Retinal pigment epithelial cell (primary cell): ENCODE measurements around the gene ITIH3.
"Not testable (repeated sequence)": the region's sequence is repeated elsewhere in the genome, so short reads cannot be mapped to it uniquely, and the experiment has no call there.

Experiments used
- DNase-seq: peaks from one replicate; pipeline ENCODE4 v3.0.0-alpha.2; 2010; ENCODE audit warnings: low read depth
- H3K4me3 ChIP-seq: 2 replicates; pipeline ENCODE4 v1.5.1; 2011; ENCODE audit warnings: mild to moderate bottlenecking, low read length, control low read depth, moderate library complexity
- CTCF ChIP-seq: conservative IDR thresholded peaks from 2 replicates; pipeline ENCODE4 v1.5.1; 2011; ENCODE audit warnings: low read depth, low read length, control low read depth, inconsistent platforms

The ITIH3 gene

DNA sequence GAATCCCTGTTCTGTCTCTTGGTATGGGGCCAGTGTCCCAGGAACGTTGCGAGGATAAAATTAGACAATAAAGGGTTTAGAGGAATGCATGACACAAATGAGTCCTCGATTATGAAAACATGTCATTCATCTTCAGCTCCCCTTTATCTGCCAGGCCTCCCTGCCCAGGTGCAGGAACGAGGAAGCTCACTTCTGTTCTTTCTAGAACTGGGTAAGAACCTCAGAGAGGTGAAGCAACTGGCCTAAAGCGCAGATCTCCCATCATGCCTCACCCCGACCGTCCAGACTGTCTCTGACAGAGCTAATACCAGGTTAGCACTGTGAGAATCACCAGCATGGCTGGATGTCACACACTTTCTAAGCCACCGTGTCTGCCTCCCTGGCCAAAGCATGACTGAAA lies 18.7 kb upstream of the ITIH3 start:
- TF ChIP-seq CTCF = no peak
- H3K4me3 ChIP-seq = no peak overlapping the region
- no peak for DNase-seq

DNA sequence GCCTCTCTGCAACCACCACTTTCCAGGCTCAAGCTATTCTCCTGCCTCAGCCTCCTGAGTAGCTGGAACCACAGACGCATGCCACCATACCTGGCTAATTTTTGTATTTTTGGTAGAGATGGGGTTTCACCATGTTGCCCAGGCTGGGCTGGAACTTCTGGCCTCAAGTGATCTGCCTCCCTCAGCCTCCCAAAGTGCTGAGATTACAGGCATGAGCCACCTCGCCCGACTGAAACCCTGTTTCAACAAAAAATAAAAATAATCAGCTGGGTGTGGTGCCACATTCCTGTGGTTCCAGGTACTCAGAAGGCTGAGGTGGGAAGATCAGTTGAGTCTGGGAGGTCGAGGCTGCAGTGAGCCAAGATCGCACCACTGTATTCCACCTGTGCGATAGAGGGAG lies 18.1 kb upstream of the ITIH3 start:
- not testable (repeated sequence) for DNase-seq

DNA sequence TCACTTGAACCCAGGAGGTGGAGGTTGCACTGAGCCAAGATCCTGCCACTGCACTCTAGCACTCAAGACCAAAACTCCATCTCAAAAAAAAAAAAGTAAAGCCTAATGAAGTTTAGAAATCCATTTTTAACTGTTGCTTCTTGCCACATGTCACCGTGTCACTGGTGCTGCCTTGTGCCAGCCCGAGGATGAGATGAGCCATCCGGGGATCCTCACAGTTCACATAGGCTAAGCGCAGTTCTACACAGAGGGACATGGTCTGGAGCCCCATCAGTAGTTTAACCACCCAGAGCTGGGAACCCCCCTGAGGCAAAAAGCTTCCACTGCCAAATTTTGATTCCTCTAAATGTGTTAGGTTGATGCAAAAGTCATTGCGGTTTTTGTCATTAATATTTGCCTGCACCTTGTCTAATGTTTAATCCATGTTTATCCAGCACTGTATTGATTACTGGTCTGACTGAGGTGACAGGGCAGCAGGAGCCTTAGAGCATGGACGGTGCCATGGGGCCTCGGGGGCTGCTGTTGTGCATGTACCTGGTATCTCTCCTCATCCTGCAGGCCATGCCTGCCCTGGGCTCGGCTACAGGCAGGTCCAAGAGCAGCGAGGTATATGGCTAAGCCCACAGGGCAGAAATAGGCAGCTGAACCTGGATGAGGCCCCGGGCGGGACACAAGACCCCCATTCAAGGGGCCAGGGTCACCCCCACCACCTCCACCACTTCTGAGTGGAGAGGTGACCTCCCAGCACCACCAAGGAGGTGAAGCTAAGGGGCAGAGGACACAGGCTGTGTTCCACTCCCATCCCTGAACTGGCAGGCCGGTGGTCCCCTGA lies 17.3 kb upstream of the ITIH3 start, which contains the start of gene ITIH1:
Gene ITIH1, plus strand, starts transcription at position 473 of the 832 bp plus-strand sequence. Its CDS starts 17 bp downstream, at position 490.
- TF ChIP-seq CTCF = no peak
- H3K4me3 ChIP-seq = no peak within 1 kb of the TSS
- DNase-seq = no peak

More for the DNA sequence above, 18.1 kb upstream of the ITIH3 start:
- H3K4me3 ChIP-seq = not testable (repeated sequence)

GRCh38 chr3:52777959-52778805 lies 16.4 kb upstream of the ITIH3 start:
- TF ChIP-seq CTCF = no peak
- no peak for DNase-seq
- H3K4me3 ChIP-seq = no peak overlapping the region

GRCh38 chr3:52779011-52779836 lies 15.4 kb upstream of the ITIH3 start:
- no peak overlapping the region for H3K4me3 ChIP-seq
- no peak for TF ChIP-seq CTCF
- no peak for DNase-seq

- TF ChIP-seq CTCF = no peak
- DNase-seq = no peak
Observed at GRCh38 chr3:52779837-52780585, 14.6 kb upstream of the ITIH3 start.

More at GRCh38 chr3:52779837-52780585, 14.6 kb upstream of the ITIH3 start:
- no peak overlapping the region for H3K4me3 ChIP-seq
